ENCODE data around the gene ABCC6.

The ABCC6 gene

GRCh38 chr16:16124974-16125373, 98.3 kb downstream of the ABCC6 start:
- TF ChIP-seq GATA2 (IDR thresholded peaks at IDR 0.05; ENCODE audit: low read depth, low read length) (no peak), GATA3 (IDR thresholded peaks at IDR 0.05; ENCODE audit: low read depth, low read length) (no peak)

GRCh38 chr16:16124438-16124837, 98.9 kb downstream of the ABCC6 start:
- TF ChIP-seq GATA3 (IDR thresholded peaks at IDR 0.05; ENCODE audit: low read depth, low read length): no peak
- TF ChIP-seq GATA2 (IDR thresholded peaks at IDR 0.05; ENCODE audit: low read depth, low read length): no peak

DNA sequence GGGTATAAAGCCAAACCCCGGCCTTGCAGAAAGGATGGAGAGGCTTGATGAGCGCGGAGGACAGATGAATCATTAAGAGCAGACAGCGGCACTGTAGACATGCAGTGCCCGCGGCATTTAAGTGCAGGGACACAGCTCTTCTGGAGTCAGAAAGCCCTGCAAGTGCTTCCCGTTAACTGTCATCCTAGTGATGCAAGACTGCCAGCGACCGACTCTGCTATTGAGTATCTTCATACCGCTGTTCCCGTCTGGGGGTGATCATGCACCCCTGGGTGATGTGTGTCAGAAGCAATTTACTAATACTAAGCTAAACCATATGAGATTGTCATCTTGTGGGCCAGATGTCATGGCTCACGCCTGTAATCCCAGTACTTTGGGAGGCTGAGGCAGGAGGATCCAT, 101.0 kb downstream of the ABCC6 start:
- no peak for TF ChIP-seq GATA3 (IDR thresholded peaks at IDR 0.05; ENCODE audit: low read depth, low read length)
- no peak for TF ChIP-seq GATA2 (IDR thresholded peaks at IDR 0.05; ENCODE audit: low read depth, low read length)

- TF ChIP-seq GATA3 (IDR thresholded peaks at IDR 0.05; ENCODE audit: low read depth, low read length) (no peak), GATA2 (IDR thresholded peaks at IDR 0.05; ENCODE audit: low read depth, low read length) (no peak)
Measured at GRCh38 chr16:16121185-16121727, 102.0 kb downstream of the ABCC6 start.

GRCh38 chr16:16120382-16121184, 102.7 kb downstream of the ABCC6 start:
- no peak for TF ChIP-seq GATA2 (IDR thresholded peaks at IDR 0.05; ENCODE audit: low read depth, low read length)
- TF ChIP-seq GATA3 (IDR thresholded peaks at IDR 0.05; ENCODE audit: low read depth, low read length): no peak

DNA sequence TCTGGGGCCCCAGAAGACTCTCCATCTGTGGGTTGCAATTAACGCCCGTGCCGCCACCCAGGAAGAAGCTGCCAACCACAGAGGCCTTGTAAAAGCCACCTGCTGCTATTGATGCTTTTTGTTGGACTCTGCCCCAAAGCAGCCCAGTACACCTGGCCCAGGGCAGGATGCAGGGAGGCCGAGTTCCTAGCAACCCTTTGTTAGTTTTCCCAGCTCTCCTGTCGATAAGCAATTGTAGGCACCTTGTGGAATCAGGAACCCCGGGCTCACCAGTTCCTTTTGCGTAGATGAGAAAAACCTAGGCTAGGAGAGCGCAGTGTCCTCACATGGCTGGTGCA, 103.3 kb downstream of the ABCC6 start:
- TF ChIP-seq GATA2 (IDR thresholded peaks at IDR 0.05; ENCODE audit: low read depth, low read length) (no peak), GATA3 (IDR thresholded peaks at IDR 0.05; ENCODE audit: low read depth, low read length) (no peak)

DNA sequence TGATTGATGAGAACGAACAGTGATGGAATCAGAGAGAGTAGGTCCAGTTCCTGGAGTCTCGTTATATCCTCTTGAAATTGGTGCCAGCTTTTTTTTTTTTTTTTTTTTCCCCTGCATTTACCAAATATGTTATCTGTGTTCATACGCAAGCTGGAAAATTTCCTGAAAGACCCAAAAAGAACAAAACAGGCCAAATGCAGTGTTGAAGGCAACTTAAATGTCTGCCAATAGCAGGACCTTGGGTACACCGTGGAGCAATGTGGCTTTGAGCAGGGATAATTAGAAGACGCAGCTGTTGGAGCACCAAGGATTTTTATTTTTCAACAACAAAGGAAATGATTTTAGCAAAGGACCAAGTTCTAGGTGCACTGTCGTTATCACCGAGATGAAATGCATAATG, 105.0 kb downstream of the ABCC6 start:
- TF ChIP-seq GATA3 (IDR thresholded peaks at IDR 0.05; ENCODE audit: low read depth, low read length) (no peak), GATA2 (IDR thresholded peaks at IDR 0.05; ENCODE audit: low read depth, low read length) (no peak)

DNA sequence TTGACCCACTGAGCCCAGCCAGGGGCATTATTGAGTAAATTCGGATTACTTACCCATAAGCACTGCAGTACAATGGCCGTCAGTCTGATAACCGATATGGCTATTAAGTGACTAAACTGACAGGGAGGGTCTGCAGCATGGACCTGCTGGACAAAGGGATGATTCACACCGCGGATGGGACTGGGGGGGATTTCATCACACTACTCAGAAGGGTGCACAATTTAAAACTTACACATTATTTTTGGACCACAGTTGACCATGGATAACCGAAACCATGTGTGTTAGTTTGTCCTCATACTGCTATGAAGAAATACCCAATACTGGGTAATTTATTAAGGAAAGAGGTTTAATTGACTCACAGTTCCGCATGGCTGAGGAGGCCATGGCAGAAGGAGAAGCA, 106.5 kb downstream of the ABCC6 start:
- no peak for TF ChIP-seq GATA3 (IDR thresholded peaks at IDR 0.05; ENCODE audit: low read depth, low read length)
- no peak for TF ChIP-seq GATA2 (IDR thresholded peaks at IDR 0.05; ENCODE audit: low read depth, low read length)

DNA sequence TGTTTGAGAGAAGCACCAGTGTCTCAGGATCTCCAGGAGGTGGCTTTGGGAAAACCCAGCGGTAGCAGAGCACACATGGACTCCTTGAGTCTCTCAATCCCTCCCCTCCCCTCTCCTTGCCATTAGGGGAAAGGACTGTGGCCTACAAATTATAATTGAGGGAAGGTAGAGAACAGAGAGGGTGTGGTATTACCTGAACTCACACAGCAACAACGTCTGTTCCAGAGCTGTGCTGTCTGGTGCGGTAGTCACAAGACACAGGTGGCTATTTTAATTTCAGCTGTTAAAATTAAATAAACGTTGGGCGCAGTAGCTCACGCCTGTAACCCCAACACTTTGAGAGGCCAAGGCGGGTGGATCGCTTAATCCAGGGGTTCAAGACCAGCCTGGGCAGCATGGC, 110.2 kb downstream of the ABCC6 start:
- no peak for TF ChIP-seq GATA3 (IDR thresholded peaks at IDR 0.05; ENCODE audit: low read depth, low read length)

DNA sequence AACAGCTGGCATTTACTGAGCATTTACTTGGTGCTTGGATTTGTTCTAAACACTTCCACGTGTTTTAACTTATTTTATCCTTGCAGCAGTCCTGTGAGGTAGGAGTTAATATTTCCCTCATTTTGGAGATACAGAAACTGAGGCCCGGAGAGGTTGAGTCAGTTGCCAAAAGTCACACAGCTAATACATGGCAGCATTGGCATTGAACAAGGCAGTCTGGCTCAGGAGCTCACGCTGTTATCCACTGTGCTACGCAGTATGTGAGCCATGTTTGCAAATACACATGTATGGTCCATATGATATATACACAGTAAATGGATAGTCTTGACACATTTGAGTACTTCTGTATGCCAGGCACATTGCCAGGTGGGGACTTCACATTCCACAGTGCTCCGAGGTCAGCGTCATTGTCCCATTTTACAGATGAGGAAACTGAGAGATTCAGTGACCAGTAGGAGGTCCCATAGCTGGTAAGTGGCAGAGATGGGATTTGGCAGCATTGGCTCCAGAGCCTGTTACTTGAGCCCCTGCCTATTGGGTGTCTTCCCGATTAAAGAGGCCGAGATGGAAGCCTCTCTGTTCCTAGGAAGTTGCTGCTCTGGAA, 110.7 kb downstream of the ABCC6 start:
- TF ChIP-seq GATA3 (IDR thresholded peaks at IDR 0.05; ENCODE audit: low read depth, low read length): no peak
- TF ChIP-seq GATA2 (IDR thresholded peaks at IDR 0.05; ENCODE audit: low read depth, low read length): no peak

DNA sequence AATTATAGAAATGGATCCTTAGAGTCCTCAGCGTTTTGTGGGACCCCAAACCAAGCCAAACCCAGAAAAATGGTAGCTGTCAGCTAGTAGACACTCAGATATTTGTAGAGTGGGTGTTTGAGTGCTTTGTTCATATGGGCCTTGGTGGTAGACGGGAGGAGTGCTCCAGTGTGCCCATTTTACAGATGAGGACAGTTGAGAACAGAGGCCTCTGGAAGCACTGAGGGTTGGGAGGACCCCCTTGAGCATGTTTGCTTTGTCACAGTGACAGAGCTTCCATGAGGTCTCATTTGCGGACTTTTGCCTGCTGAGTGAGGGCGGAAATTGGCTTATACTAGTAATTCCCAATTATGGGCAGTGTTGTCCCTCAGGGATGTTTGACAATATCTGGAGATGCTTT, 111.7 kb downstream of the ABCC6 start:
- TF ChIP-seq GATA3 (IDR thresholded peaks at IDR 0.05; ENCODE audit: low read depth, low read length) (no peak), GATA2 (IDR thresholded peaks at IDR 0.05; ENCODE audit: low read depth, low read length) (no peak)

- TF ChIP-seq GATA3 (IDR thresholded peaks at IDR 0.05; ENCODE audit: low read depth, low read length) (no peak), GATA2 (IDR thresholded peaks at IDR 0.05; ENCODE audit: low read depth, low read length) (no peak)
Measured at GRCh38 chr16:16110111-16110490, 113.2 kb downstream of the ABCC6 start.

GRCh38 chr16:16109453-16110110, 113.7 kb downstream of the ABCC6 start:
- TF ChIP-seq GATA2 (IDR thresholded peaks at IDR 0.05; ENCODE audit: low read depth, low read length) (no peak), GATA3 (IDR thresholded peaks at IDR 0.05; ENCODE audit: low read depth, low read length) (no peak)

- TF ChIP-seq GATA2 (IDR thresholded peaks at IDR 0.05; ENCODE audit: low read depth, low read length) (no peak), GATA3 (IDR thresholded peaks at IDR 0.05; ENCODE audit: low read depth, low read length) (no peak)
Measured at GRCh38 chr16:16108759-16109158, 114.5 kb downstream of the ABCC6 start.

- no peak for TF ChIP-seq GATA3 (IDR thresholded peaks at IDR 0.05; ENCODE audit: low read depth, low read length)
Measured at GRCh38 chr16:16107839-16108238, 115.5 kb downstream of the ABCC6 start.

Data from SH-SY5Y (cell line).